ENCODE data around the gene GLCE. TPM values are rescaled to one million over a fixed set of nuclear protein-coding genes. Genes with fewer than 3 reads are reported as not detected.

GLCE gene
- total RNA-seq, 2 experiments from 2014 or later: 3.8 TPM

- CTCF ChIA-PET: no interaction called here
- H3K9me3 Mint-ChIP-seq (ENCODE audit: low read depth): no peaks in the 10 kb centered on the region
- ATAC-seq (no peak), DNase-seq (no peak)
- H3K27ac Mint-ChIP-seq: no peak overlapping the region
- no peaks in the 10 kb centered on the region for H3K4me1 Mint-ChIP-seq
- no peak overlapping the region for H3K4me3 Mint-ChIP-seq
- peaks cover 2% of the 10 kb centered on the region for H3K27me3 Mint-ChIP-seq
- no peaks in the 10 kb centered on the region for H3K36me3 Mint-ChIP-seq
Measured at GRCh38 chr15:69314736-69315135, 154.3 kb downstream of the GLCE start.

GRCh38 chr15:69315402-69316110 lies 155.1 kb downstream of the GLCE start:
- H3K36me3 Mint-ChIP-seq: no peaks in the 10 kb centered on the region
- no peak for DNase-seq
- no peak overlapping the region for H3K4me3 Mint-ChIP-seq
- CTCF ChIA-PET: no interaction called here
- ATAC-seq: no peak
- peaks cover 2% of the 10 kb centered on the region for H3K27me3 Mint-ChIP-seq
- no peaks in the 10 kb centered on the region for H3K4me1 Mint-ChIP-seq
- no peaks in the 10 kb centered on the region for H3K9me3 Mint-ChIP-seq (ENCODE audit: low read depth)
- no peak overlapping the region for H3K27ac Mint-ChIP-seq

- no peak for ATAC-seq
- CTCF ChIA-PET: no interaction called here
- peaks cover 6% of the 10 kb centered on the region for H3K4me1 Mint-ChIP-seq
Measured at GRCh38 chr15:69316291-69316690, 155.9 kb downstream of the GLCE start.

GRCh38 chr15:69317392-69317841 lies 157.0 kb downstream of the GLCE start:
- CTCF ChIA-PET: no interaction called here
- H3K9me3 Mint-ChIP-seq (ENCODE audit: low read depth): no peaks in the 10 kb centered on the region
- DNase-seq (no peak), ATAC-seq (no peak)
- H3K36me3 Mint-ChIP-seq: no peaks in the 10 kb centered on the region
- H3K27me3 Mint-ChIP-seq: peaks cover 10% of the 10 kb centered on the region
- no peak overlapping the region for H3K27ac Mint-ChIP-seq
- no peak overlapping the region for H3K4me3 Mint-ChIP-seq
- H3K4me1 Mint-ChIP-seq: peaks cover 6% of the 10 kb centered on the region

More at GRCh38 chr15:69316291-69316690, 155.9 kb downstream of the GLCE start:
- Mint-ChIP-seq H3K36me3 (no peaks in the 10 kb centered on the region), H3K27ac (no peak overlapping the region), H3K4me3 (no peak overlapping the region), H3K27me3 (peaks cover 7% of the 10 kb centered on the region), H3K9me3 (ENCODE audit: low read depth) (no peaks in the 10 kb centered on the region)
- DNase-seq: no peak

- H3K27me3 Mint-ChIP-seq: peaks cover 10% of the 10 kb centered on the region
- no peak overlapping the region for H3K4me3 Mint-ChIP-seq
- H3K27ac Mint-ChIP-seq: no peak overlapping the region
- peaks cover 6% of the 10 kb centered on the region for H3K4me1 Mint-ChIP-seq
- no peak for DNase-seq
- CTCF ChIA-PET: no interaction called here
- H3K36me3 Mint-ChIP-seq: no peaks in the 10 kb centered on the region
- H3K9me3 Mint-ChIP-seq (ENCODE audit: low read depth): no peaks in the 10 kb centered on the region
- ATAC-seq: no peak
Measured at GRCh38 chr15:69318033-69318432, 157.6 kb downstream of the GLCE start.

- Mint-ChIP-seq H3K36me3 (no peaks in the 10 kb centered on the region), H3K27me3 (peaks cover 22% of the 10 kb centered on the region), H3K9me3 (ENCODE audit: low read depth) (no peaks in the 10 kb centered on the region), H3K4me3 (no peak overlapping the region), H3K4me1 (peaks cover 6% of the 10 kb centered on the region), H3K27ac (no peak overlapping the region)
- ATAC-seq (no peak), DNase-seq (no peak)
- CTCF ChIA-PET: no interaction called here
Measured at GRCh38 chr15:69319384-69320375, 159.2 kb downstream of the GLCE start.

GRCh38 chr15:69320977-69321554 lies 160.6 kb downstream of the GLCE start:
- Mint-ChIP-seq H3K27me3 (peaks cover 26% of the 10 kb centered on the region), H3K4me3 (no peak overlapping the region), H3K4me1 (peaks cover 6% of the 10 kb centered on the region), H3K36me3 (no peaks in the 10 kb centered on the region), H3K9me3 (ENCODE audit: low read depth) (no peaks in the 10 kb centered on the region), H3K27ac (no peak overlapping the region)
- ATAC-seq (no peak), DNase-seq (no peak)
- CTCF ChIA-PET: no interaction called here

Other genes with a start within 250 kb of the GLCE start
- under 1 TPM; 0.66 to 0.70 TPM for gene SPESP1, start 230.1 kb upstream of the GLCE start, total RNA-seq
- gene NOX5, start 145.9 kb upstream of the GLCE start, total RNA-seq: under 1 TPM in 1 of 2 experiments, not detected in 1; 0.06 TPM
- gene PAQR5, start 138.3 kb downstream of the GLCE start, total RNA-seq: not detected

Measured in activated CD8-positive, alpha-beta memory T cell treated with anti-CD3 and anti-CD28 coated beads, Interleukin-2, amount 10 ng/mL, durations not matched to agents 7 days and 5 days (primary cell).